ENCODE results near the gene ALPL. TPM values are rescaled to one million over a fixed set of nuclear protein-coding genes. Genes with fewer than 3 reads are reported as not detected.

Gene ALPL
- polyA plus RNA-seq, 1 donor (not counting 4 experiments of a cell fraction or from before 2014, with no cell fraction given) = not detected

DNA sequence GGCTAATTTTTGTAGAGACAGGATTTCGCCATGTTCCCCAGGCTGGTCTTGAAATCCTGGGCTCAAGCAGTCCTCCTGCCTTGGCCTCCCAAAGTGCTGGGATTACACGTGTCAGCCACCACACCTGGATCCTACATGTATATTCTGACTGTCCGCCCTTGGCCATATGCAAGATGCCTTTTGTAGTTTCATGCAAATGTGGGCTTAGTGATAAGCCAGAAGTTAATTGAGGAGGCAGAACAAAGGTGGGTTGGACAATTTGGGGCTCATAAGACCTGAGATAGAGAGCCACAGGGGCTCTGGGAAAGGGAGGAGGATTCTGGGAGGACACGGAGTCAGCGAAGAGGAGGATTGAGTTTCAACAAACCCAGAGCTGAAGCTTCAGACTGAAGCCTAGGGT, 24.9 kb downstream of the ALPL start:
- Histone ChIP-seq H4K20me1 (ENCODE audit: control insufficient read depth, extremely low read depth, insufficient read depth, low read length) (no peaks in the 10 kb centered on the region), H3K79me2 (ENCODE audit: control insufficient read depth, insufficient read depth, low read length) (no peaks in the 10 kb centered on the region), H3K4me1 (ENCODE audit: control insufficient read depth, extremely low read depth, insufficient read depth, low read length) (no peaks in the 10 kb centered on the region), H3K4me2 (ENCODE audit: control insufficient read depth, extremely low read depth, insufficient read depth, low read depth, low read length) (no peak overlapping the region), H2AFZ (ENCODE audit: control insufficient read depth, low read length) (no peak overlapping the region), H3K9me1 (ENCODE audit: control insufficient read depth, extremely low read depth, insufficient read depth, low read length) (no peaks in the 10 kb centered on the region), H3K27me3 (ENCODE audit: control insufficient read depth, extremely low read depth, insufficient read depth, low read length) (peaks cover 23% of the 10 kb centered on the region), H3K27ac (ENCODE audit: control insufficient read depth, insufficient read depth, low read length) (no peak overlapping the region), H3K9me3 (ENCODE audit: control insufficient read depth, low read depth, low read length) (no peaks in the 10 kb centered on the region), H3K9ac (ENCODE audit: control insufficient read depth, extremely low read depth, insufficient read depth, low read length) (no peak overlapping the region), H3K36me3 (ENCODE audit: control insufficient read depth in 2 of 2, extremely low read depth in 1 of 2, insufficient read depth in 2 of 2, low read length in 2 of 2) (no peaks in the 10 kb centered on the region), H3K4me3 (ENCODE audit: control insufficient read depth in 2 of 3, extremely low read depth in 1 of 3, insufficient read depth in 2 of 3, low read depth in 1 of 3, low read length in 3 of 3) (no peak overlapping the region)
- TF ChIP-seq, protein P1, sequence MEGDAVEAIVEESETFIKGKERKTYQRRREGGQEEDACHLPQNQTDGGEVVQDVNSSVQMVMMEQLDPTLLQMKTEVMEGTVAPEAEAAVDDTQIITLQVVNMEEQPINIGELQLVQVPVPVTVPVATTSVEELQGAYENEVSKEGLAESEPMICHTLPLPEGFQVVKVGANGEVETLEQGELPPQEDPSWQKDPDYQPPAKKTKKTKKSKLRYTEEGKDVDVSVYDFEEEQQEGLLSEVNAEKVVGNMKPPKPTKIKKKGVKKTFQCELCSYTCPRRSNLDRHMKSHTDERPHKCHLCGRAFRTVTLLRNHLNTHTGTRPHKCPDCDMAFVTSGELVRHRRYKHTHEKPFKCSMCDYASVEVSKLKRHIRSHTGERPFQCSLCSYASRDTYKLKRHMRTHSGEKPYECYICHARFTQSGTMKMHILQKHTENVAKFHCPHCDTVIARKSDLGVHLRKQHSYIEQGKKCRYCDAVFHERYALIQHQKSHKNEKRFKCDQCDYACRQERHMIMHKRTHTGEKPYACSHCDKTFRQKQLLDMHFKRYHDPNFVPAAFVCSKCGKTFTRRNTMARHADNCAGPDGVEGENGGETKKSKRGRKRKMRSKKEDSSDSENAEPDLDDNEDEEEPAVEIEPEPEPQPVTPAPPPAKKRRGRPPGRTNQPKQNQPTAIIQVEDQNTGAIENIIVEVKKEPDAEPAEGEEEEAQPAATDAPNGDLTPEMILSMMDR (optimal IDR thresholded peaks at IDR 0.05 in 1 of 3, IDR thresholded peaks at IDR 0.05 in 1 of 3, conservative IDR thresholded peaks at IDR 0.05 in 1 of 3; ENCODE audit: extremely low read depth in 1 of 3, insufficient read depth in 2 of 3, low read length in 3 of 3) = no peak
- TF ChIP-seq EZH2 (IDR thresholded peaks at IDR 0.05; ENCODE audit: low read length) = no peak
- dilution Hi-C loops (cut with MboI; ENCODE audit: extremely low pct_ligation_motif_present, low sequenced_read_pairs) = no loop called here
- FAIRE-seq (no peak), DNase-seq (ENCODE audit: low read depth, low spot score) (no peak)

DNA sequence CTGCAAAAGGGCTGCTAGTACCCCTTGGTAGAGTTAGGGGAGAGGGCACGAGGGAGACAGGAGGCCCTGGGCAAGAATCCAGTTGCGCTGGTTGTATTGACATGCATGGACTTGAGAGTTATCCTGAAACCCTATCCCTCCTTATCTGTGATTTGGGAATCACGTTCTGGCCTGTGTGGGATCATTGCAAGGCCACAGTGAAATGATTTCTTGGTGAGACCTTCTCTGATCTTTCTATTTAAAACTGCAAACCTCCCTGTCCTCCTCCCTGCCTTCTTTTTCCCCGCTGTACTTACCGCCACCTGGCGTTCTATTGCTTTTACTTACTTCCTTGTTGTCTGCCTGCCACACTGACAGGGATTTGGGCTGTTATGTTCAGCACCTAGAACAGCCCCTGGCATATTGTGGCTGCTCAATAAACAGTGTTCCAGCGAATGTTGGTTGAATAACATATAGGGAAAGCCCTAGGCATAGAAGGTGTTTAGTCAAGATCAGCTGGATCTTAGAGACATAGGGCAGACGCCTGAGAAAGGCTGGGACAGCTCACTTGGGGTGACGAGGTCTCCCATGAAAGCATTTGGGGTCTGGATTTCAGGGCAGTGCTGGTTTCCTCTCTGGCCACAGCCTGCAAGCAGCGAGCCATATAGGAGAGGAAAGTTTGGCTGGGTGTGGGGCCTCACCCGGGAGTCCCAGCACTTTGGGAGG, 25.6 kb downstream of the ALPL start:
- Histone ChIP-seq H3K4me3 (ENCODE audit: control insufficient read depth in 2 of 3, extremely low read depth in 1 of 3, insufficient read depth in 2 of 3, low read depth in 1 of 3, low read length in 3 of 3) (no peak overlapping the region), H3K9me1 (ENCODE audit: control insufficient read depth, extremely low read depth, insufficient read depth, low read length) (no peaks in the 10 kb centered on the region), H3K36me3 (ENCODE audit: control insufficient read depth in 2 of 2, extremely low read depth in 1 of 2, insufficient read depth in 2 of 2, low read length in 2 of 2) (no peaks in the 10 kb centered on the region), H4K20me1 (ENCODE audit: control insufficient read depth, extremely low read depth, insufficient read depth, low read length) (no peaks in the 10 kb centered on the region), H3K4me2 (ENCODE audit: control insufficient read depth, extremely low read depth, insufficient read depth, low read depth, low read length) (no peak overlapping the region), H3K27me3 (ENCODE audit: control insufficient read depth, extremely low read depth, insufficient read depth, low read length) (peaks cover 23% of the 10 kb centered on the region), H3K4me1 (ENCODE audit: control insufficient read depth, extremely low read depth, insufficient read depth, low read length) (no peaks in the 10 kb centered on the region), H2AFZ (ENCODE audit: control insufficient read depth, low read length) (no peak overlapping the region), H3K9ac (ENCODE audit: control insufficient read depth, extremely low read depth, insufficient read depth, low read length) (no peak overlapping the region), H3K9me3 (ENCODE audit: control insufficient read depth, low read depth, low read length) (no peaks in the 10 kb centered on the region), H3K27ac (ENCODE audit: control insufficient read depth, insufficient read depth, low read length) (no peak overlapping the region), H3K79me2 (ENCODE audit: control insufficient read depth, insufficient read depth, low read length) (no peaks in the 10 kb centered on the region)
- DNase-seq (ENCODE audit: low read depth, low spot score) (peak; percentile 2), FAIRE-seq (peak; percentile 74)
- no peak for TF ChIP-seq EZH2 (IDR thresholded peaks at IDR 0.05; ENCODE audit: low read length)
- TF ChIP-seq, protein P1 (optimal IDR thresholded peaks at IDR 0.05 in 1 of 3, IDR thresholded peaks at IDR 0.05 in 1 of 3, conservative IDR thresholded peaks at IDR 0.05 in 1 of 3; ENCODE audit: extremely low read depth in 1 of 3, insufficient read depth in 2 of 3, low read length in 3 of 3) = peak; percentile 70 to 75 (median 75)
- dilution Hi-C loops (cut with MboI; ENCODE audit: extremely low pct_ligation_motif_present, low sequenced_read_pairs) = no loop called here
